Vagina (tissue), 2 donors: Measurements from ENCODE around the gene CDX2. TPM values are rescaled to one million over a fixed set of nuclear protein-coding genes. Genes with fewer than 3 reads are reported as not detected.

Experiments
- DNase-seq, 2 donors: peaks; one replicate each; pipeline ENCODE4 v3.0.0-alpha.2; 2017; ENCODE audit errors: extremely low spot score in 2 of 2
- H3K27ac ChIP-seq: fragments of 200-600 bp; sonication (generic); one replicate; pipeline ENCODE4 v1.5.1; 2019
- H3K27me3 ChIP-seq: fragments of 200-600 bp; sonication (generic); one replicate; pipeline ENCODE4 v1.5.1; 2019
- H3K36me3 ChIP-seq, 2 donors: fragments of 200-600 bp; sonication (generic); one replicate each; pipeline ENCODE4 v1.5.1; 2017 to 2019
- H3K4me1 ChIP-seq: fragments of 200-600 bp; sonication (generic); one replicate; pipeline ENCODE4 v1.5.1; 2019
- H3K4me3 ChIP-seq, 2 donors: fragments of 200-600 bp; sonication (generic); 1 replicate in 1 of 2; 2 replicates in 1 of 2; pipeline ENCODE4 v1.5.1; 2016 to 2019
- H3K9me3 ChIP-seq: fragments of 200-600 bp; sonication (generic); one replicate; pipeline ENCODE4 v1.5.1; 2019
- CTCF ChIP-seq, 3 experiments: fragments of 450-650 bp in 2 of 3; fragments of 200-600 bp in 1 of 3; sonication (generic) in 1 of 3; IDR thresholded peaks; one replicate each; pipeline ENCODE4 v1.5.1; 2017 to 2019; ENCODE audit warnings: antibody characterized with exemption in 3 of 3, mild to moderate bottlenecking in 2 of 3, moderate library complexity in 2 of 3
- POLR2A ChIP-seq, 2 donors: fragments of 450-650 bp; IDR thresholded peaks; one replicate each; pipeline ENCODE4 v1.6.1; 2017; ENCODE audit warnings: antibody characterized with exemption in 2 of 2, mild to moderate bottlenecking in 2 of 2, moderate library complexity in 2 of 2
- POLR2AphosphoS5 ChIP-seq, 2 donors: sonication (generic); formaldehyde crosslinking; IDR thresholded peaks; one replicate each; pipeline ENCODE4 v1.9.0; 2017; ENCODE audit warnings: antibody characterized with exemption in 2 of 2, mild to moderate bottlenecking in 2 of 2, low read depth in 1 of 2; ENCODE audit not compliant: insufficient read depth in 1 of 2
- intact Hi-C: fragments of 100-400 bp; cut with DNase I; formaldehyde crosslinking; loops from one replicate; pipeline ENCODE4 v1.15.1; 2023
- total RNA-seq: library from RNA; depleted of rRNA; stranded (reverse); fragments of >200 nt; gene quantifications from one replicate; pipeline ENCODE4 v1.2.3, GENCODE V29; 2016

The CDX2 gene
- total RNA-seq, 1 donor from 2014 or later = not detected

GRCh38 chr13:27997904-27998522, 28.9 kb upstream of the CDX2 start:
- intact Hi-C loops = no loop called here
- Histone ChIP-seq H3K27ac (no peak overlapping the region), H3K4me3 (no peak overlapping the region), H3K36me3 (no peaks in the 10 kb centered on the region), H3K9me3 (no peaks in the 10 kb centered on the region), H3K27me3 (no peaks in the 10 kb centered on the region), H3K4me1 (no peaks in the 10 kb centered on the region)
- no peak for TF ChIP-seq POLR2AphosphoS5 (IDR thresholded peaks at IDR 0.05; ENCODE audit: insufficient read depth in 1 of 2, low read depth in 1 of 2)
- no peak for TF ChIP-seq POLR2A (IDR thresholded peaks at IDR 0.05)
- TF ChIP-seq CTCF (IDR thresholded peaks at IDR 0.05) = no peak
- no peak for DNase-seq

GRCh38 chr13:27991881-27992280, 22.8 kb upstream of the CDX2 start:
- no peak for TF ChIP-seq CTCF (IDR thresholded peaks at IDR 0.05)
- no peak for TF ChIP-seq POLR2AphosphoS5 (IDR thresholded peaks at IDR 0.05; ENCODE audit: insufficient read depth in 1 of 2, low read depth in 1 of 2)
- no peak for TF ChIP-seq POLR2A (IDR thresholded peaks at IDR 0.05)
- no peak for DNase-seq
- no peak overlapping the region for H3K4me3 ChIP-seq
- intact Hi-C loops = no loop called here
- H3K27me3 ChIP-seq = no peaks in the 10 kb centered on the region
- H3K9me3 ChIP-seq = no peaks in the 10 kb centered on the region
- H3K4me1 ChIP-seq = no peaks in the 10 kb centered on the region
- no peak overlapping the region for H3K27ac ChIP-seq
- H3K36me3 ChIP-seq = no peaks in the 10 kb centered on the region

GRCh38 chr13:27988520-27988919, 19.4 kb upstream of the CDX2 start, which contains the start of gene URAD:
Gene URAD (minus strand): TSS chr13:27988693. CDS start chr13:27988637, 56 bp downstream.
- TF ChIP-seq POLR2A (IDR thresholded peaks at IDR 0.05) (no peak), POLR2AphosphoS5 (IDR thresholded peaks at IDR 0.05; ENCODE audit: insufficient read depth in 1 of 2, low read depth in 1 of 2) (no peak), CTCF (IDR thresholded peaks at IDR 0.05) (no peak)
- Histone ChIP-seq H3K27ac (no peak within 1 kb of the TSS), H3K36me3 (no peaks in the 10 kb centered on the region), H3K4me3 (no peak within 1 kb of the TSS), H3K27me3 (no peaks in the 10 kb centered on the region), H3K9me3 (no peaks in the 10 kb centered on the region), H3K4me1 (no peaks in the 10 kb centered on the region)
- DNase-seq = no peak
- intact Hi-C loops = loop anchor here (10.0 kb wide), 1 partner anchor 624 kb away; no protein-coding TSS in a partner anchor

GRCh38 chr13:27985600-27985999, 16.5 kb upstream of the CDX2 start:
- Histone ChIP-seq H3K36me3 (no peaks in the 10 kb centered on the region), H3K4me3 (no peak overlapping the region), H3K27me3 (no peaks in the 10 kb centered on the region), H3K9me3 (no peaks in the 10 kb centered on the region), H3K27ac (no peak overlapping the region), H3K4me1 (no peaks in the 10 kb centered on the region)
- intact Hi-C loops = loop anchor here (10.0 kb wide), 1 partner anchor 621 kb away; no protein-coding TSS in a partner anchor
- DNase-seq = no peak
- no peak for TF ChIP-seq POLR2AphosphoS5 (IDR thresholded peaks at IDR 0.05; ENCODE audit: insufficient read depth in 1 of 2, low read depth in 1 of 2)
- TF ChIP-seq POLR2A (IDR thresholded peaks at IDR 0.05) = no peak

- TF ChIP-seq CTCF (IDR thresholded peaks at IDR 0.05) (no peak), POLR2A (IDR thresholded peaks at IDR 0.05) (no peak), POLR2AphosphoS5 (IDR thresholded peaks at IDR 0.05; ENCODE audit: insufficient read depth in 1 of 2, low read depth in 1 of 2) (no peak)
- peaks cover 18% of the 10 kb centered on the region for H3K4me1 ChIP-seq
- no peak overlapping the region for H3K27ac ChIP-seq
- H3K27me3 ChIP-seq = no peaks in the 10 kb centered on the region
- H3K36me3 ChIP-seq = no peaks in the 10 kb centered on the region
- DNase-seq = no peak
- H3K9me3 ChIP-seq = no peaks in the 10 kb centered on the region
- intact Hi-C loops = loop anchor here (10.0 kb wide), 1 partner anchor 618 kb away; no protein-coding TSS in a partner anchor
- H3K4me3 ChIP-seq = no peak overlapping the region
These were observed 13.2 kb upstream of the CDX2 start for GRCh38 chr13:27982361-27982760.
